ENCODE results near the gene OR8S1. TPM values are rescaled to one million over a fixed set of nuclear protein-coding genes. Genes with fewer than 3 reads are reported as not detected.

Gene OR8S1
- total and polyA plus RNA-seq, 4 donors, result not detected

GRCh38 chr12:48572326-48572725 lies 46.9 kb downstream of the OR8S1 start:
- Histone ChIP-seq H3K9ac (ENCODE audit: low read depth in 1 of 2, low read length in 2 of 2) (no peak overlapping the region), H3K27ac (ENCODE audit: low read depth in 1 of 2, low read length in 2 of 2) (no peak overlapping the region), H3K36me3 (ENCODE audit: control insufficient read depth in 4 of 4, insufficient read depth in 3 of 4, low read depth in 1 of 4, low read length in 3 of 4) (no peaks in the 10 kb centered on the region), H3K27me3 (ENCODE audit: control insufficient read depth in 4 of 4, insufficient read depth in 4 of 4, low read length in 3 of 4) (peaks cover 0 to 5% (median 0%) of the 10 kb centered on the region in 4 donors), H3K4me3 (ENCODE audit: low read depth in 1 of 3, low read length in 3 of 3) (no peak overlapping the region), H3K4me1 (ENCODE audit: control insufficient read depth in 4 of 4, insufficient read depth in 4 of 4, low read length in 3 of 4) (no peaks in the 10 kb centered on the region), H3K9me3 (ENCODE audit: control insufficient read depth in 4 of 4, low read length in 3 of 4) (no peaks in the 10 kb centered on the region)
- no peak for DNase-seq (ENCODE audit: low spot score)
- TF ChIP-seq ZBTB33 (IDR thresholded peaks at IDR 0.05), result no peak
- no peak for TF ChIP-seq EGR1 (IDR thresholded peaks at IDR 0.05; ENCODE audit: low read depth in 2 of 2)
- TF ChIP-seq TAF1 (conservative IDR thresholded peaks at IDR 0.05), result no peak
- no peak for TF ChIP-seq HNF4G (IDR thresholded peaks at IDR 0.05)
- TF ChIP-seq RXRA (IDR thresholded peaks at IDR 0.05), result no peak
- no peak for TF ChIP-seq CTCF (IDR thresholded peaks at IDR 0.05; ENCODE audit: low read depth, low read length, missing input control)
- no peak for TF ChIP-seq YY1 (IDR thresholded peaks at IDR 0.05)
- TF ChIP-seq, protein P1, sequence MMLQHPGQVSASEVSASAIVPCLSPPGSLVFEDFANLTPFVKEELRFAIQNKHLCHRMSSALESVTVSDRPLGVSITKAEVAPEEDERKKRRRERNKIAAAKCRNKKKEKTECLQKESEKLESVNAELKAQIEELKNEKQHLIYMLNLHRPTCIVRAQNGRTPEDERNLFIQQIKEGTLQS (IDR thresholded peaks at IDR 0.05), result no peak
- TF ChIP-seq SP1 (IDR thresholded peaks at IDR 0.05), result no peak
- TF ChIP-seq, protein P2, sequence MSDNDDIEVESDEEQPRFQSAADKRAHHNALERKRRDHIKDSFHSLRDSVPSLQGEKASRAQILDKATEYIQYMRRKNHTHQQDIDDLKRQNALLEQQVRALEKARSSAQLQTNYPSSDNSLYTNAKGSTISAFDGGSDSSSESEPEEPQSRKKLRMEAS (IDR thresholded peaks at IDR 0.05), result no peak
- TF ChIP-seq REST (IDR thresholded peaks at IDR 0.05), result no peak
- TF ChIP-seq FOXA1 (IDR thresholded peaks at IDR 0.05), result no peak
- no peak for TF ChIP-seq RAD21 (IDR thresholded peaks at IDR 0.05)
- no peak for TF ChIP-seq HNF4A (conservative IDR thresholded peaks at IDR 0.05)
- no peak for TF ChIP-seq JUND (IDR thresholded peaks at IDR 0.05)
- no peak for TF ChIP-seq NR2F2 (IDR thresholded peaks at IDR 0.05)
- TF ChIP-seq GABPA (IDR thresholded peaks at IDR 0.05 in 1 of 2, conservative IDR thresholded peaks at IDR 0.05 in 1 of 2), result no peak
- TF ChIP-seq FOXA2 (IDR thresholded peaks at IDR 0.05), result no peak
- 42% methylated on average over 5 of the region's 5 CpGs for WGBS

Other genes with a start within 250 kb of the OR8S1 start
- 10 to 100 TPM in 1 of 2 donors, 1 to 10 TPM in 1; 8.1 to 15.8 TPM for gene ZNF641, start 174.7 kb upstream of the OR8S1 start, total RNA-seq
- gene ZNF641, start 174.7 kb upstream of the OR8S1 start, polyA plus RNA-seq, result 1 to 10 TPM; 3.0 to 4.2 TPM
- not detected for gene ANP32D, start 53.1 kb upstream of the OR8S1 start, total RNA-seq
- gene ANP32D, start 53.1 kb upstream of the OR8S1 start, polyA plus RNA-seq, result not detected
- gene C12orf54, start 43.1 kb upstream of the OR8S1 start, total RNA-seq, result not detected
- gene C12orf54, start 43.1 kb upstream of the OR8S1 start, polyA plus RNA-seq, result not detected
- not detected for gene LALBA, start 44.4 kb downstream of the OR8S1 start, total RNA-seq
- not detected for gene LALBA, start 44.4 kb downstream of the OR8S1 start, polyA plus RNA-seq
- gene KANSL2, start 156.6 kb downstream of the OR8S1 start, total RNA-seq, result 10 to 100 TPM; 21.7 to 23.0 TPM
- gene KANSL2, start 156.6 kb downstream of the OR8S1 start, polyA plus RNA-seq, result 1 to 10 TPM; 7.0 to 7.9 TPM
- 10 to 100 TPM; 15.9 to 18.2 TPM for gene CCNT1, start 191.1 kb downstream of the OR8S1 start, total RNA-seq
- 1 to 10 TPM; 3.2 to 4.9 TPM for gene CCNT1, start 191.1 kb downstream of the OR8S1 start, polyA plus RNA-seq